Measurements from ENCODE around the gene PDZRN3.
"Not testable (repeated sequence)": the region's sequence is repeated elsewhere in the genome, so short reads cannot be mapped to it uniquely, and the experiment has no call there.

The PDZRN3 gene

DNA sequence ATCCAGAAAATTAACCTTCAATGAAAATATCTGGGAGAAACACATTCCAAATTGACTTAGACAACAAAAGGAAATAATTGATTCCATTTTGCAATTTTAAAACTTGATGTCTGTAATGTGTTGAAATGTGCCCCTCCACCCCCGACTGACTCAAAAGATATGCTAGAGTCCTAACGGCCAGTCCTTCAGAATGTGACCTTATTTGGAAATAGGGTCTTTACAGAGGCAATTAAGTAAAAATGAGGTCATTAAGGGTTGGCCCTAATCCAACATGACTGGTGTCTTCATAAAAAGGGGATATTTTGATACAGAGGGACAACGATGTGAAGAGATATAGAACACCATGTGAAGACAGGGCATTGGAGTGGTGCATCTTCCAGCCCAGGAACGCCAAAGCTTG, 153.9 kb downstream of the PDZRN3 start:
- Histone ChIP-seq H3K36me3 (ENCODE audit: low read depth) (no peaks in the 10 kb centered on the region), H3K4me3 (ENCODE audit: severe bottlenecking) (no peak overlapping the region)

DNA sequence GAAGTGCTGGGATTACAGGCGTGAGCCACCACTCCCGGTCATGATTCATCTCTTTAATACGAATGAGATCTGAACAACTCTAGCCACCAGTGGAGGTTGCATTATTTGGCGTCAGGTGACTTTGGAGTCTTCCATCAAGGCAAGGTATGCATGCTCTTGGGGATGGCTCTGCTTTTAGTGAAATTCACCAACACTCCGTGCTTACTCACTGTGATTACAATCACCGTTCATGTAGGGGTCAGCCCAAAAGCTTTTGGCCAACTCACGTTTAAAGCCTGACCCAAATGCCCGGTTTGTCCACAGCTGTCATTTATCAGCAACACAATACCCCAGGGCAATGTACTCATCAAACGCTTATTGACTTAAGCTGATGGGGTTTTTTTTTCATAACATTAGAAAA, 155.4 kb downstream of the PDZRN3 start:
- no peak for ATAC-seq (ENCODE audit: low read depth)
- DNase-seq (ENCODE audit: low spot score): no peak
- Histone ChIP-seq H3K4me3 (ENCODE audit: severe bottlenecking) (no peak overlapping the region), H3K36me3 (ENCODE audit: low read depth) (no peaks in the 10 kb centered on the region), H3K9me3 (ENCODE audit: severe bottlenecking) (no peaks in the 10 kb centered on the region), H3K4me1 (ENCODE audit: insufficient read depth, poor library complexity, severe bottlenecking) (no peaks in the 10 kb centered on the region), H3K27ac (ENCODE audit: poor library complexity, severe bottlenecking) (no peak overlapping the region), H3K27me3 (ENCODE audit: insufficient read depth, poor library complexity, severe bottlenecking) (no peaks in the 10 kb centered on the region)
- TF ChIP-seq, protein P1, sequence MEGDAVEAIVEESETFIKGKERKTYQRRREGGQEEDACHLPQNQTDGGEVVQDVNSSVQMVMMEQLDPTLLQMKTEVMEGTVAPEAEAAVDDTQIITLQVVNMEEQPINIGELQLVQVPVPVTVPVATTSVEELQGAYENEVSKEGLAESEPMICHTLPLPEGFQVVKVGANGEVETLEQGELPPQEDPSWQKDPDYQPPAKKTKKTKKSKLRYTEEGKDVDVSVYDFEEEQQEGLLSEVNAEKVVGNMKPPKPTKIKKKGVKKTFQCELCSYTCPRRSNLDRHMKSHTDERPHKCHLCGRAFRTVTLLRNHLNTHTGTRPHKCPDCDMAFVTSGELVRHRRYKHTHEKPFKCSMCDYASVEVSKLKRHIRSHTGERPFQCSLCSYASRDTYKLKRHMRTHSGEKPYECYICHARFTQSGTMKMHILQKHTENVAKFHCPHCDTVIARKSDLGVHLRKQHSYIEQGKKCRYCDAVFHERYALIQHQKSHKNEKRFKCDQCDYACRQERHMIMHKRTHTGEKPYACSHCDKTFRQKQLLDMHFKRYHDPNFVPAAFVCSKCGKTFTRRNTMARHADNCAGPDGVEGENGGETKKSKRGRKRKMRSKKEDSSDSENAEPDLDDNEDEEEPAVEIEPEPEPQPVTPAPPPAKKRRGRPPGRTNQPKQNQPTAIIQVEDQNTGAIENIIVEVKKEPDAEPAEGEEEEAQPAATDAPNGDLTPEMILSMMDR (IDR thresholded peaks at IDR 0.05; ENCODE audit: poor library complexity, severe bottlenecking): no peak

More for the DNA sequence above, 153.9 kb downstream of the PDZRN3 start:
- H3K4me1 ChIP-seq (ENCODE audit: insufficient read depth, poor library complexity, severe bottlenecking): no peaks in the 10 kb centered on the region
- no peak overlapping the region for H3K27ac ChIP-seq (ENCODE audit: poor library complexity, severe bottlenecking)
- DNase-seq (ENCODE audit: low spot score) (no peak), ATAC-seq (ENCODE audit: low read depth) (no peak)
- TF ChIP-seq, protein P1 (IDR thresholded peaks at IDR 0.05; ENCODE audit: poor library complexity, severe bottlenecking): no peak
- no peaks in the 10 kb centered on the region for H3K9me3 ChIP-seq (ENCODE audit: severe bottlenecking)
- no peaks in the 10 kb centered on the region for H3K27me3 ChIP-seq (ENCODE audit: insufficient read depth, poor library complexity, severe bottlenecking)

DNA sequence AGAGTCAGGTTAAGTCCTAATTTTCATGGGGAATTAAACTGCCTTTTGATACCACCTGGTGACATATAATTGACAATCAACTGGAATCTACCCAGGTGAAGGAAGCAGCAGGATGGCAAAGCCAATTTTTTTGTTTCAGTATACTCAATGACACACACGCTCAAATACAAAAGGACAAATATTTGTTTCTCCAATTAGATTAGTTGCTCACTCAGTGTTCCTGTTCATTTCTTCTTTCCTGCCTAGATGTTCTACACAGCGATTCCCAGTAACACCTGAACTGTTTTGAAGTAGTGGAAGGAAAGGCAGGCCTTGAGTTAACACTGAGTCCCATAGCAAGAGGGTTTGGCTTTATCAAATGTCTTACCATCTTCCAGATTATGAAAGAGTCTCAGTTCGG, 157.5 kb downstream of the PDZRN3 start:
- Histone ChIP-seq H3K4me3 (ENCODE audit: severe bottlenecking) (no peak overlapping the region), H3K27ac (ENCODE audit: poor library complexity, severe bottlenecking) (no peak overlapping the region), H3K4me1 (ENCODE audit: insufficient read depth, poor library complexity, severe bottlenecking) (no peaks in the 10 kb centered on the region), H3K27me3 (ENCODE audit: insufficient read depth, poor library complexity, severe bottlenecking) (no peaks in the 10 kb centered on the region), H3K9me3 (ENCODE audit: severe bottlenecking) (no peaks in the 10 kb centered on the region), H3K36me3 (ENCODE audit: low read depth) (no peaks in the 10 kb centered on the region)
- TF ChIP-seq, protein P1 (IDR thresholded peaks at IDR 0.05; ENCODE audit: poor library complexity, severe bottlenecking): no peak
- DNase-seq (ENCODE audit: low spot score) (no peak), ATAC-seq (ENCODE audit: low read depth) (no peak)

DNA sequence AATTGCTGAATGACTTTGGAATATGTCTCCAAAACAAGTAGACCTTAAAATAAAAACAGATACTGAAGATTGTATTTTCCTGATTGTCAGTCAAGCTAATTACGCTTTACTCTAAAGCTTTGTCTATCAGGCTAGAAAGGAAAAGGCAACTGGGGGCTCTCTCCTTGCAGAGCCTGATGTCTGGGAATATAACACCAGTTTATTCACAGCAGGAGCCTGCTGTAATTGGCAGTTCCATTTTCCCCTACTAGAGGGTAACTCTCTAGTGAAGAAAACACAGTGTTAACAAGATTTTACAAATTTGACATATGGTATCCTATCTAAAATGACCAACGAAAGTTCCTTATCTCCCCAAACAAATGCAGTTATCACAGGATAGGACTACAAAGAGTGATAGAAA, 158.8 kb downstream of the PDZRN3 start:
- H3K27me3 ChIP-seq (ENCODE audit: insufficient read depth, poor library complexity, severe bottlenecking): no peaks in the 10 kb centered on the region
- no peak overlapping the region for H3K27ac ChIP-seq (ENCODE audit: poor library complexity, severe bottlenecking)
- ATAC-seq (ENCODE audit: low read depth) (no peak), DNase-seq (ENCODE audit: low spot score) (no peak)
- H3K36me3 ChIP-seq (ENCODE audit: low read depth): no peaks in the 10 kb centered on the region
- no peaks in the 10 kb centered on the region for H3K9me3 ChIP-seq (ENCODE audit: severe bottlenecking)
- no peak overlapping the region for H3K4me3 ChIP-seq (ENCODE audit: severe bottlenecking)
- TF ChIP-seq, protein P1 (IDR thresholded peaks at IDR 0.05; ENCODE audit: poor library complexity, severe bottlenecking): no peak
- no peaks in the 10 kb centered on the region for H3K4me1 ChIP-seq (ENCODE audit: insufficient read depth, poor library complexity, severe bottlenecking)

DNA sequence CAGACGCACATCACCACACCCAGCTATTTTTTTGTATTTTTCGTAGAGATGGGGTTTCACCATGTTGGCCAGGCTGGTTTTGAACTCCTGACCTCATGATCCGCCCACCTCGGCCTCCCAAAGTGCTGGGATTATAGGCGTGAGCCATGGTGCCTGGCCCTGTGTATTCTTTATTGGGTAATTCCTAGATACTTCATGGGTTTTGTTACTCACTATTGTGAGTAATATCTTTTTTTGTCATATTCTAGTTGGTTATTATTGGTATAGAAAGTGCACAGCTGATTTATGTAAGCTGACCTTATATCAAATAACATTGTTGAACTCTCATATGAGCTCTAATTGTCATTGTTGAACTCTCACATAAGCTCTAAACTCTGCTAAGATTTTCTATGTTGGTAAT, 160.6 kb downstream of the PDZRN3 start:
- not testable (repeated sequence) for H3K4me1 ChIP-seq (ENCODE audit: insufficient read depth, poor library complexity, severe bottlenecking); H3K36me3 ChIP-seq (ENCODE audit: low read depth); H3K9me3 ChIP-seq (ENCODE audit: severe bottlenecking); ATAC-seq (ENCODE audit: low read depth); H3K27me3 ChIP-seq (ENCODE audit: insufficient read depth, poor library complexity, severe bottlenecking); H3K4me3 ChIP-seq (ENCODE audit: severe bottlenecking); DNase-seq (ENCODE audit: low spot score); H3K27ac ChIP-seq (ENCODE audit: poor library complexity, severe bottlenecking)
